Measurements from ENCODE around the gene PACRG.

DNA sequence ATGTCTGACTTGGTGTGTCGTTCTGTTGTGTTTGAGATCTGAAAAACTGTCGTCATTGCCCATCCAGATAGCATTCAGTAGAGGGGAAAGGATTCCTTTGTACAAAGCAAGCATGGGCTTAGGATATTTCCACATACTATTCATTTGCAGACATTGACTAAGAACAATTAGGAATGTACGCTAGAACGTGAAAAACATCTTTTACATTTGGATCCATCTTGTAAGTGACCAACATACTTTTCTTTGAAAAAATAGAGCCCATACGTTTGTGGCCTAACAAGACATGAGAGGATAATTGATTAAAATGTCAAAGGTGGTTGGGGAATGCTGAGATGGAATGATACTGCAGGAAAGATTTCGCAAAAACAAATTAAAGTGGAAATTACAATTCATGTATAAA is 461.0 kb downstream of the PACRG start:
- TF ChIP-seq, protein P1, sequence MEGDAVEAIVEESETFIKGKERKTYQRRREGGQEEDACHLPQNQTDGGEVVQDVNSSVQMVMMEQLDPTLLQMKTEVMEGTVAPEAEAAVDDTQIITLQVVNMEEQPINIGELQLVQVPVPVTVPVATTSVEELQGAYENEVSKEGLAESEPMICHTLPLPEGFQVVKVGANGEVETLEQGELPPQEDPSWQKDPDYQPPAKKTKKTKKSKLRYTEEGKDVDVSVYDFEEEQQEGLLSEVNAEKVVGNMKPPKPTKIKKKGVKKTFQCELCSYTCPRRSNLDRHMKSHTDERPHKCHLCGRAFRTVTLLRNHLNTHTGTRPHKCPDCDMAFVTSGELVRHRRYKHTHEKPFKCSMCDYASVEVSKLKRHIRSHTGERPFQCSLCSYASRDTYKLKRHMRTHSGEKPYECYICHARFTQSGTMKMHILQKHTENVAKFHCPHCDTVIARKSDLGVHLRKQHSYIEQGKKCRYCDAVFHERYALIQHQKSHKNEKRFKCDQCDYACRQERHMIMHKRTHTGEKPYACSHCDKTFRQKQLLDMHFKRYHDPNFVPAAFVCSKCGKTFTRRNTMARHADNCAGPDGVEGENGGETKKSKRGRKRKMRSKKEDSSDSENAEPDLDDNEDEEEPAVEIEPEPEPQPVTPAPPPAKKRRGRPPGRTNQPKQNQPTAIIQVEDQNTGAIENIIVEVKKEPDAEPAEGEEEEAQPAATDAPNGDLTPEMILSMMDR (conservative IDR thresholded peaks at IDR 0.05 in 1 of 2, IDR thresholded peaks at IDR 0.05 in 1 of 2; ENCODE audit: extremely low read depth in 1 of 2, insufficient read depth in 1 of 2, low read depth in 1 of 2, low read length in 2 of 2), result no peak
- no peak for TF ChIP-seq EZH2 (IDR thresholded peaks at IDR 0.05; ENCODE audit: borderline replicate concordance, low read length)
